ENCODE data around the gene KLHL5.

- no peak for TF ChIP-seq CTCF (IDR thresholded peaks at IDR 0.05)
- no peak for TF ChIP-seq POLR2A (IDR thresholded peaks at IDR 0.05)
Measured at GRCh38 chr4:39078829-39079228, 16.8 kb downstream of the KLHL5 start.
